Cardiac muscle cell (in vitro differentiated cells and primary cell): ENCODE measurements around the gene AGAP1. TPM values are rescaled to one million over a fixed set of nuclear protein-coding genes. Genes with fewer than 3 reads are reported as not detected.

ENCODE experiments used
- DNase-seq, 2 donors: peaks; one replicate each; pipeline versions ENCODE4 v3.0.0 to v3.0.0-alpha.2; 2010 to 2017; ENCODE audit warnings: low read depth in 1 of 2, low spot score in 1 of 2
- H3K27ac ChIP-seq: fragments of 200-600 bp; sonication (generic); 2 replicates; pipeline ENCODE4 v1.5.1; 2016
- H3K27me3 ChIP-seq: fragments of 200-600 bp; sonication (generic); 2 replicates; pipeline ENCODE4 v1.6.0; 2016; ENCODE audit warnings: control low read depth
- H3K36me3 ChIP-seq: fragments of 200-600 bp; sonication (generic); 2 replicates; pipeline ENCODE4 v1.5.1; 2016; ENCODE audit warnings: control low read depth
- H3K4me1 ChIP-seq: fragments of 200-600 bp; sonication (generic); 2 replicates; pipeline ENCODE4 v1.8.1; 2017; ENCODE audit warnings: low read depth, mild to moderate bottlenecking, mixed run types
- H3K4me3 ChIP-seq: fragments of 200-600 bp; sonication (generic); 2 replicates; pipeline ENCODE4 v1.5.1; 2016; ENCODE audit warnings: mild to moderate bottlenecking
- H3K9me3 ChIP-seq: fragments of 200-600 bp; sonication (generic); 2 replicates; pipeline ENCODE4 v1.5.1; 2017; ENCODE audit warnings: low read depth, mild to moderate bottlenecking, control low read depth
- CTCF ChIP-seq: IDR thresholded peaks from 2 replicates; pipeline ENCODE4 v1.5.1; 2012; ENCODE audit warnings: low read depth, mild to moderate bottlenecking, low read length
- polyA plus RNA-seq: library from polyadenylated mRNA; unstranded; fragments of >200 nt; fragmentation: Nextera tagmentation; extraction: Ambion mirVana; gene quantifications from 2 replicates; pipeline ENCODE4 v1.2.1, GENCODE V29; 2016
- total RNA-seq: library from RNA; depleted of rRNA; stranded (reverse); fragments of >200 nt; gene quantifications from 2 replicates; pipeline ENCODE4 v1.2.3, GENCODE V29; 2016

AGAP1 gene
- total and polyA plus RNA-seq, 2 experiments from 2014 or later = 8.6 to 38.2 TPM

DNA sequence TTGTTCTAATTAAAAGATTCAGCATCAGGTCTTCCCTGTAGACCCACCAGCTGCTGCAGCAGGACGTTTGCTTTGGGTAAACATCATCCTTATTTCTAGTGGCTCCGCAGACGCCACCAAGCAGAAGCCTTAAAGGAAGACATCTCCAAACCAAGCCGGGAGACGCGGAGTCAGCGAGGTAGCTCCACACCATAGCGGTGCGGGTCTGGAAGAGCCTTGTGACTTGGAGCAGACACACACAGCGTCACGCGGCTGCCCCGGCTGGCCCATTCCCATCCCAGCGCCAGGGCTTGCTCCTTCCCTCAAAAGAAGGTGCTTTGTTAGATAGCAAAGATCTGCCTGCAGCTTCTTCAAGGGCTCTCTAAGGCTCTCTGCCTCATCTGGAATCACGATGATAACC is 437.8 kb downstream of the AGAP1 start:
- Histone ChIP-seq H3K36me3 (no peaks in the 10 kb centered on the region), H3K27ac (no peak overlapping the region), H3K9me3 (no peaks in the 10 kb centered on the region), H3K4me3 (no peak overlapping the region), H3K27me3 (no peaks in the 10 kb centered on the region), H3K4me1 (no peaks in the 10 kb centered on the region)
- no peak for DNase-seq
- no peak for TF ChIP-seq CTCF

GRCh38 chr2:235934059-235934773 is 440.4 kb downstream of the AGAP1 start:
- TF ChIP-seq CTCF = no peak
- no peak for DNase-seq
- Histone ChIP-seq H3K4me1 (no peaks in the 10 kb centered on the region), H3K4me3 (no peak overlapping the region), H3K27me3 (no peaks in the 10 kb centered on the region), H3K27ac (no peak overlapping the region), H3K36me3 (no peaks in the 10 kb centered on the region), H3K9me3 (no peaks in the 10 kb centered on the region)

- H3K4me3 ChIP-seq = no peak overlapping the region
- H3K36me3 ChIP-seq = no peaks in the 10 kb centered on the region
- no peaks in the 10 kb centered on the region for H3K27me3 ChIP-seq
- H3K9me3 ChIP-seq = no peaks in the 10 kb centered on the region
- DNase-seq = no peak
- no peaks in the 10 kb centered on the region for H3K4me1 ChIP-seq
- no peak for TF ChIP-seq CTCF
- H3K27ac ChIP-seq = no peak overlapping the region
Measured at GRCh38 chr2:235934774-235935484, 441.1 kb downstream of the AGAP1 start.

DNA sequence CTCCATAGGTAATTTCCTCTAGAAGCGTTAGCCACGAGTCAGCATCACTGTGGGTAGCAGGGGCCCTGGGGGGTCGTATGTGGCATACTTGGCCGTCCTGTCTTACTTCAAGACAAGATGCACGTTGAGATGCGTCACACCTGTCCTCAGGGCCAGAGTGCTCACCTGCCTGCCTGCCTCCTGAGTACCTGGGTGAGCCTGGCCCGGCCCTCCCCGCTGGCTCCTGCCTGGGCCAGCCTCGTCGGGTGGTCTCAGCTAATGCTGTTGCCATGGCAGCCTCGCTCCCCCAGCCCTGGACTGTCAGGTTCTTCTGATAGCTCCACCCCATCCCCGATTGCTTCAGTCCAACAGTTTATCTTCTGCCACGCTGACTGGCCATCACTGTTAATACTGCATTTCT is 441.9 kb downstream of the AGAP1 start:
- H3K4me3 ChIP-seq = no peak overlapping the region
- H3K27me3 ChIP-seq = no peaks in the 10 kb centered on the region
- no peaks in the 10 kb centered on the region for H3K9me3 ChIP-seq
- no peak for TF ChIP-seq CTCF
- H3K4me1 ChIP-seq = no peaks in the 10 kb centered on the region
- H3K36me3 ChIP-seq = no peaks in the 10 kb centered on the region
- no peak overlapping the region for H3K27ac ChIP-seq
- DNase-seq = no peak

- Histone ChIP-seq H3K27ac (no peak overlapping the region), H3K27me3 (no peaks in the 10 kb centered on the region), H3K9me3 (no peaks in the 10 kb centered on the region), H3K4me3 (no peak overlapping the region), H3K4me1 (no peaks in the 10 kb centered on the region), H3K36me3 (no peaks in the 10 kb centered on the region)
- peak; percentile 54 for TF ChIP-seq CTCF
- DNase-seq = peak in 1 of 2 donors; percentile 40
Measured at GRCh38 chr2:235936493-235936892, 442.6 kb downstream of the AGAP1 start.
